H54 (cell line): ENCODE measurements around the gene ENTPD7.
"Not testable (repeated sequence)": the region's sequence is repeated elsewhere in the genome, so short reads cannot be mapped to it uniquely, and the experiment has no call there.

Experiments used
- DNase-seq: peaks from one replicate; pipeline ENCODE4 v3.0.0; 2011; ENCODE audit warnings: low spot score, mixed read lengths; ENCODE audit not compliant: insufficient read length
- FAIRE-seq: peaks from 3 replicates; lab custom pipeline; 2011; peaks lifted over from hg19 to GRCh38; lab: Jason Lieb, UNC
- POLR2A ChIP-seq: IDR thresholded peaks from 2 replicates; pipeline ENCODE4 v1.6.1; 2011; ENCODE audit warnings: low read depth, mild to moderate bottlenecking, low read length

ENTPD7 gene

DNA sequence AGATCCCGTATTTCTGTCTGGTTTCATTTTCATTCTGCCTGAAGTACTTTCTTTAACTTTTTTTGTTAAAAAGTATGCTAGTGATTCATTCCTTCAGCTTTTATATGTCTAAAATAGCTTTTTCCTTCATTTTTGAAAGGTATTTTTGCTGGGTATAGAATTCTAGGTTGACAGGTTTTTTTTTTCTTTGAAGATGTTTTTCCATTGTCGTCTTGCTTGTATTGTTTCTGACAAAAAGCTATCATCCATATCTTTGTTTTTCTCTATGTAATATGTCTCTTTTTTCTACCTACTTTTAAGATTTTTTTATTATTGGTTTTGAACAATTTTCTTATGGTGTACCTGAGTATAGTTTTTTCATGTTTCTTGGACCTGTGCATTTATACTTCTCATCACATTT lies 81.0 kb downstream of the ENTPD7 start:
- no peak for TF ChIP-seq POLR2A
- no peak for DNase-seq
- FAIRE-seq, result no peak

- TF ChIP-seq POLR2A, result no peak
These were observed 81.7 kb downstream of the ENTPD7 start for GRCh38 chr10:99740933-99741559.

DNA sequence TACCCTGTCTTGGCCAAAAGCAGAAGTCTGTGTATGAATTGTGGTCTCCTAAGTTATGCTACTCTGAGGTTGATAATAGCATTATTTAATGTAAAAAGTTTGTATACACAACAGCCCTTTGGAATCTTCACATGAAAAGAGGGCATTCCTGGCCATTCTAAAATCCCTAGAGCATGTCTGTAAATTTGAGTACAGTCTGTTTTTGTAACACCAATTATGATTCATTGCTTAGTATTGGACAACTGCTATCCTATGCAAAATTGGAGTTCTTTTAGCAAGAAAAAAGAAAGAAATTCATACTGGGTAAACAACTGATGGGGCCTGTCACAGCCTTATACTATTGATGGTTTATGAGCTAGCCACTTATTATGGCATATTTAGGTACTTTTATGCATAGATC lies 82.9 kb downstream of the ENTPD7 start:
- FAIRE-seq (no peak), DNase-seq (no peak)
- TF ChIP-seq POLR2A, result no peak

More at GRCh38 chr10:99740933-99741559, 81.7 kb downstream of the ENTPD7 start:
- no peak for FAIRE-seq
- DNase-seq, result no peak

- FAIRE-seq (peak; percentile 78), DNase-seq (no peak)
- no peak for TF ChIP-seq POLR2A
These were observed 83.4 kb downstream of the ENTPD7 start for GRCh38 chr10:99742701-99743100.

DNA sequence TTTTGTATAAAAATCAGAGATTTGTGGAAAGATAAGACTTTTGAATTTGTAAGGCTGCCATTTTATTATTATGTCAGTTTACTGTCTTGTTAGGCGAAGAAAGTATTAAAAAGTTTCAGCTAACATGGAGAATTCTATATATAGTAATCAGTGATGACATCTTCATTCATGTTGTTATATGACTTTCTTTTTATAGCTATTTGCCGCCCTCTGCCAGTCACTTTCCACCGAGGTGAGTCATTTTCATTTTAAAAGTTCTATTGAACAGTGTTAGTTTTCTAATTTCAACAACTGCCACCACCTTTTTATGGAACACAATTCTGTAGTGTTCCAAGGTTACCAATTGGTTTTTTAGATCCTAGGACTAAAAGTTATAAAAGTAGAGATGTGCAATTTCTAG lies 84.5 kb downstream of the ENTPD7 start:
- FAIRE-seq, result no peak
- no peak for DNase-seq
- TF ChIP-seq POLR2A, result no peak

DNA sequence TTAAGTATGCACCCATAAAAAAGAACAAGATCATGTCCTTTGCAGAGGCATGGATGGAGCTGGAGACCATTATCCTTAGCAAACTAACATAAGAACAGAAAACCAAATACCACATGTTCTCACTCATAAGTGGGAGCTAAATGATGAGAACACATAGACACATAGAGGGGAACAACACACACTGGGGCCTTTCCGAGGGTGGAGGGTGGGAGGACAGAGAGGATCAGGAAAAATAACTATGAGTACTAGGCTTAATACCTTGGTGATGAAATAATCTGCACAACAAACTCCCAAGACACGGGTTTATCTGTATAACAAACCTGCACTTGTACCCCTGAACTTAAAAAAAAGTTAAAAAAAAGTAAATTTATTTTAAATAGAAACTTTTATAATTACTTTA lies 86.9 kb downstream of the ENTPD7 start:
- DNase-seq, FAIRE-seq: not testable (repeated sequence)

DNA sequence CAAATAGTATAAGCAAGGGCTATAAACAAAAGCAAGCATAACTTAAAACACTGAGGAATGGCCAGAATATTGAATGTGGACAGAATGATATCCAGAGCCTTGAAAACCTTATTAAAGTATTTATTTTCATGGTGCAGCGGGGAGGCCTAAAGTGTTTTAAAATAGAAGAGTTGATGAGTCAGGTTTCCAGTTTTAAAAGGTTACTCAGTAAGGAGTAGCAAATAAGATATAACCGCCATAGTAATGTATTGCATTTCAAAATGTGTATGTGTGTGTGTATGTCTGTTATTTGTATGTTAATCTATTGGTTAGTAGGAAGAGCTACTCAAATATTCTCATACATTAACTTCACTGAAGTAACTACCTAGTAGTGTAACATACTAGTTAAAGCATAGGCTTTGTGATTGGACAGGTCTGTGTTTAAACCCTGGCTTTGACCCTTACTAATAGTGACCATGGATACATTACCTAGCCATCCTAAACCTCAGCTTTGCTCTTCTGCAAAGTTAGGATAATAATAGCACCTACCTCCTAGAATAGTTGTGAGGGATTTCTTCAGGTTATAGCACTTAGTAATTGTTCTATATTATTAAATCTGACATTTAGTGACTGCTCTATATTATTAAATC lies 89.6 kb downstream of the ENTPD7 start:
- no peak for DNase-seq
- peak; percentile 53 for FAIRE-seq
- no peak for TF ChIP-seq POLR2A

DNA sequence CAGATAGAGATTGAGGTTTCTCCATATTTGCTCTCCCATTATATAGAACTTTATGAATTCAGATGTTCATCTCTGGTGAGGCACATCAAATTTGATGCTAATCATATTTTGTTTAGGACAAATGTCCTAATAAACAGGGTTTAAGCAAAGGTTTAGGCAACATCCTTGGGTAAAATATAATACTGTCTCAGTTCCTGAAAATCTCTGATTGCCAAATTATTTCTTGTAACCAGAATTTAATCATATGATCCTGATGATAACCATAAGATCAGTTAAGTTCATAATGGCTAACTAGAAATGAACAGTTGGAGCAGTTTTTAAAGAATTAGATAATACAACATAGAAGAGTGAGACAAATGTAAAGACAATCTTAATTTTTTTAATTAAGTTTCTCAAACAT lies 91.3 kb downstream of the ENTPD7 start:
- DNase-seq, result no peak
- FAIRE-seq, result no peak
- no peak for TF ChIP-seq POLR2A

GRCh38 chr10:99754670-99755069 lies 95.4 kb downstream of the ENTPD7 start:
- DNase-seq, result no peak
- TF ChIP-seq POLR2A, result no peak
- FAIRE-seq, result peak; percentile 6
